ENCODE results near the gene COX6B2. TPM values are rescaled to one million over a fixed set of nuclear protein-coding genes. Genes with fewer than 3 reads are reported as not detected.

Gene COX6B2
- polyA plus RNA-seq, 4 donors, result 0.49 to 1.5 (median 0.83) TPM

DNA sequence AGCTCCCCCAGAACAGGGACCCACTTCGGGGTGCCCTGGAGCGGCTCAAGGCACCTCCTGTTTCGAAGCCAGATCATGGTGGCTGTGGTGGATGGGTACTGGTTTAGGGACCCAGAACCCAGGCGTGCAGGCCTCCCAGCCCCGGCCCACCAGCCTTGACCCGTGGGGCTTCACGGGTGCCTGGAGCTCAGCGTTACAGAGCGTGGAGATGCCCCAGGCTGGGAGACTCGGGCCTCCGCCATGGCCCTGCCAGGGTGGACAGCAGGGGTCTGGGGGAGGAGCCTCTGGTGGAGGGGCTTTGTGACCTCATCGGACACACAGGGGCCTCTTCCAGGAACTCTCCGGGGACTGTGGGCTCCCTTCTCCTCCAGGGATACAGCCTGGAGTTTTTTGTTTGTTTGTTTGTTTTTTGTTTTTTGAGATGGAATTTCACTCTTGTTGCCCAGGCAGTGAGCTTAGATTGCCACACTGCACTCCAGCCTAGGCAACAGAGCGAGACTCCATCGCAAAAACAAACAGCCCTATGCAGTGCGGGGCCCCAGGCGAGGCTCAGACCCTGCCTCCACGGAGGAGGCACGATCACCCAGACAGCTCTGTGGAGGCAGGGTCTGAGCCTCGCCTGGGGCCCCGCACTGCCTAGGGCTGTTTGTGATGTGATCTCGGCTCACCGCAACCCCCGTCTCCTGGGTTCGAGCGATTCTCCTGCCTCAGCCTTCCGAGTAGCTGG is 8.6 kb upstream of the COX6B2 start, which contains the start of gene GARIN5B:
Gene GARIN5B, minus strand, starts transcription at position 271 of the 727 bp plus-strand sequence. Its CDS starts 194 bp downstream, at position 77.
- no peak for DNase-seq (ENCODE audit: low read depth in 4 of 4, low spot score in 3 of 4)

GRCh38 chr19:55362174-55362989 is 7.9 kb upstream of the COX6B2 start:
- DNase-seq (ENCODE audit: low read depth in 4 of 4, low spot score in 3 of 4), result no peak

DNA sequence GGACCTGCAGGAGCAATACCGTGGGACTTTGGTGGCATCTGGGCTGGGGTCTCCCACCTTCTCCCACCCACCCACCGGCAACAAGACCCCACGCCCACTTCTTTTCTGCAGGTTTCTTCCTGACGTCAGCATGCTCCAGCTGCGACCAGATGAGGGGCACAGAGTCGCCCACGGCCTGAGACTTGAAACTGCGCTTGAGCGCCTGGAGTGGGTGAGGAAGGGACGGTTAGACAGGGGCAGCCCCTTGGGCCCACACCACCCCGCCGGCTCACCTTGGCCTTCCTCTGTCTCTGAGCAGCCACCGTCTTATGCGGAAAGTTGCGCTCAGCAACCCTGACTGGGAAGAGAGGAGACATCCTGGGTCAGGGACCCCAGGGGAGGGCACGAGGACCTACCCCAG is 6.4 kb upstream of the COX6B2 start:
- DNase-seq (ENCODE audit: low read depth in 4 of 4, low spot score in 3 of 4), result no peak

DNA sequence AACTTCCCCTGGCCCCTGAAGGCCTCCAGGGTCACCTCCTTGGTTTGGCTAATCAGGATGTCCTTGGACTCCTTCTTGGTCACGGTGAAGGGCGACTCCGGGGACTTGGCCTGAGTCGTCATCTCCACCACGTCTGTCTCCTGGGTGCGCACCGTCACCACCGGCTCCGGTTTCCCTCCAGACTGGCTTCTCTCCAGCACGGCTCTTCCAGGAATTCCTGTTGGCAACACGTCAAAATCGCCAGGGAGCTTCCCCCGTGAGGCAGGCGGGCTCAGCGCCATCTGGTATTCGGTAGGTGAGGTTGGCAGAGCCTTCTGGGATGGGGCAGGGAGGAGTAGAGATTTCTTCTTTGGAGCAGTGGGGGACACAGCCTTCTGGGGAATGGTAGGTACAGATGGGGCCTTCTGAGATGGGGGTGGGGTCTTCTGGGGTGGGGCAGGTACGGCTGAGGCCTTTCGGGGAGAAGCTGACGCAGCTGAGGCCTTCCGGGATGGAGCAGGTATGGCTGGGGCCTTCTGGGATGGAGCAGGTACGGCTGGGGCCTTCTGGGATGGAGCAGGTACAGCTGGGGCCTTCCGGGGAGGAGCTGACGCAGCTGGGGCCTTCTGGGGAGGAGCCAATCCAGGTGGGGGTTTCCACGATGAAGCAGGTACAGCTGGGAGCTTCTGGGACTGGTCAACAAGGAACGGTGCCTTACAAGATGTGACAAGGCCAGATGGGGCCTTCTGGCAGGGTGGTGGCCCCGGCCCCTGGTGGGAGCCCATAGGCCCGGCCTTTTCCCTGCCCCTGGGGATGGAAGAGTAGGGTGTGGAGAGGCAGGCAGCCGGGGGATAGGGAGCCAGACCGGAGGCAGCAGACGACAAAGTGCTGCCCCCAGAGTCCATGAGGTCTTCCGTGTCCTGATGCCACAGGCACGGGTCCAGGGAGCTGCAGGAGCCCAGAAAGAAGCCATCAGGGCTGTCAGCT is 4.7 kb upstream of the COX6B2 start:
- DNase-seq (ENCODE audit: low read depth in 4 of 4, low spot score in 3 of 4), result no peak

DNA sequence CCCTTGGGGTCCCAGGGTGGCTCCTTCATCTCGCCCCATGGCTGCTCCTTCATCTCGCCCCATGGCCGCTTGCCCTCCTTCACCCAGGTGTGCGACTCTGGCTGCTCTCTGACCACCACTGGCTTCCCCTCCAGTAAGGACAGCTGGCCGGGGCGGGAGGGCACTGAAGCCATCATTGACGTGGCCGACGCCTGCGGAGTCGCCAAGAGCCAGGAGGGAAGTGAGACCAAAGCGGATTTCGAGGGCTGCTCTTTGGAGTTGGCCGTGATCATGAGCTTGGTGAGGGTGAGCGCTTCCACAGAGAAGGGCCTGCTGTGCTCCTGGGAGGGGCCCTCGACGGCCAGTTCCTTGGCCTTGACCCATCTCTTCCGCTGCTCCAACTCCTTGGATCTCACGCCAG is 4.0 kb upstream of the COX6B2 start:
- no peak for DNase-seq (ENCODE audit: low read depth in 4 of 4, low spot score in 3 of 4)

- no peak for DNase-seq (ENCODE audit: low read depth in 4 of 4, low spot score in 3 of 4)
Measured at GRCh38 chr19:55355213-55355821, 798 bp upstream of the COX6B2 start.

- DNase-seq (ENCODE audit: low read depth in 4 of 4, low spot score in 3 of 4), result no peak
Measured at GRCh38 chr19:55353803-55354697, 469 bp downstream of the COX6B2 start.

DNA sequence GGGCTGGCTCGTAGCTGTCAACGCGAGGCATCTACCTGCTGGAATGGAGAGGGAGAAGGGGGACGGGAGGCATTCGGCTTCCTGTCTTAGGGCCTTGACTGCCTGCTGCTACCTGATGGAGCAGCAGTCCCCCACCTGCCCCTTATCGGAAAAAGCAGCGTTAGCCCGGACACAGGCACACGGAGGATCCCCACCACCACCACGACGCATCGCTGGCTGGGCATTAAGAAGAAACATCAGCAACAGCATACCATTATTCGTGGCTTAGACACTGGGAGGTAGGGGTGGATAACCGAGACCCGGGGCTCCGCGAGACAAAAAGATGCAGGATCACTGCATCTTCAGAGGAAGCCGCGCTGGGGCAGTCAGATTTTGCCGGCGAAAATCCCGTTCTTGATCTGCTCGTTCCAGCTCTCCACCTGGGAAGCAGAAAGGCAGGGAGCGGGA is 1.1 kb downstream of the COX6B2 start:
- DNase-seq (ENCODE audit: low read depth in 4 of 4, low spot score in 3 of 4), result no peak

DNA sequence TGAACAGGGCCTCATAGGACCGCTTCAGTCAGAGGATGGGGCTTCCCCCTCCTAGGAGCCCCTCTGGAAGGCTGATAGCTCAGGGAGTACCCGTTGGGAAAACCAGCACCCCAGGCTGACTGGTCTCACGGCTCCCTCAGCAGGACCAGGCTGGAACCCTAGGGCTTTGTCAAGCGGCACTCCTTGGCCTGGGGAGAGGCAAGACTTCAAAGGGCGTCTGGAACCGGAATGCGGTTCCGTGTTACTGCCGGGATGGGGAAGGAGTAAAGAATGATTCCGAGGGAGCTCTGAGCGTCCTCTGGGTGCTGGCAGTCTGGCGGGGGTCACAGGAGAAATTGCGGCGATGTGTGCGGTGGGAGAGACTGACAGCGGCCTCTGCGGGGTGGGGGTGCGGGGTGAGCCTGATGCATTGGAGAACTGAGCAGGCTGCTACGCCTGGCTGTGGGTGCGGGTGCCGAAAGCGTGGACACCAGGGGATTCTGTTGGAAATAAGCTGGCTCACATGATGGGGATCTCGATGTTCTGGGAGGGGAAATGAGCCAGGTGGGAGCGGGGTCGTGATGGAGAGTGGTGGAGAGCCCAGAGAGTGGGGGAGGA is 1.9 kb downstream of the COX6B2 start:
- DNase-seq (ENCODE audit: low read depth in 4 of 4, low spot score in 3 of 4), result no peak

DNA sequence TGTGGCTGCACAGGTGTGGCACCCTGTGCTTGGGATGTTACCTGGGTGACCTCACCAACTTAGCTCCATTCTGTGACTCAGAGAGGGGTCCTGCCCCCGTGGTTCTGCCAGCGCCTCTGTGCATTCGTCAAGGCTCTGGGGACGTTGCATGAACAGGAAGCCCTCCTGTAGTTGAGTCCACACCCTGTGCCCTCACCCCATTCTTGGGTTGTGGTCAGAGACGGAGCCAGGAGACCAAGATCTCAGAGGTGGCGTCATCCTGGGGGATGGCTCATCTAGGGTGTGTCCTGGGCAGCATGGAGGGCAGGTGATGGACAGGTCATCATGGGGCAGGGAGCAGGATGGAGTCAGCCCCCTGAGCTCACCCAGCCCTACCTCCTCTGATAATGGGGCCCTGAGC is 2.5 kb downstream of the COX6B2 start:
- DNase-seq (ENCODE audit: low read depth in 4 of 4, low spot score in 3 of 4), result no peak

DNA sequence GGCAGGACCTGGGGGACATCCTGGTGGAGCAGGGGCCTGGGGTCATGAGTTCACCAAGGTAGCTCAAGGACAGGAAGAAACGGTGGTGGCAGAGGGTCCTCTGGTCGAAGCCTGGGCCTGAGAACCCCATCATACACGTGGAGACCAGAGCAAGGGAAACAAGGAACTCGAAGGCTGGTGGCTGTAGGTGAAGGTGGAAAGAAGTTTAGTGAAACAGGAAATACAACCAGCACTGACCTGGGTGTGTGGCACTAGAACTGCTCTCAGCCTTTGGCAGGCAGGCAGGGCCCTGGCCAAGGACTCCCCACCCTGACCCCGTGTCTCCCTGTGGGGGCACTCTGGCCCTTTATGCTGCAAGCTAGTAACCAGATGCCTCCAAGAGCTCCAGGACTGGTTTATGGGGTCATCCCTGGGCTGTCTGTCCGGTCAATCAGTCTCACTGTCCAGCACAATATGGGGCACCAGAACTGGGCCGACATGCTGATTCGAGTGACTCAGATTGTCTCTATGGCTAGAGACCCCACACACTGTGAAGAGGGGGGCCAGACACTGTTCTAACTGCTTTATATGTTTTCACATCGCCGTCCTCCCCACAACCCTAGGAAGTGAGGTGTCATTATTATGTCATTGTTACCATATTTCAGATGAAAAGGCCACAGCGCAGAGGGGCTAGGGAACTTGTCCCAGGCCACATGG is 3.8 kb downstream of the COX6B2 start:
- DNase-seq (ENCODE audit: low read depth in 4 of 4, low spot score in 3 of 4), result no peak

DNA sequence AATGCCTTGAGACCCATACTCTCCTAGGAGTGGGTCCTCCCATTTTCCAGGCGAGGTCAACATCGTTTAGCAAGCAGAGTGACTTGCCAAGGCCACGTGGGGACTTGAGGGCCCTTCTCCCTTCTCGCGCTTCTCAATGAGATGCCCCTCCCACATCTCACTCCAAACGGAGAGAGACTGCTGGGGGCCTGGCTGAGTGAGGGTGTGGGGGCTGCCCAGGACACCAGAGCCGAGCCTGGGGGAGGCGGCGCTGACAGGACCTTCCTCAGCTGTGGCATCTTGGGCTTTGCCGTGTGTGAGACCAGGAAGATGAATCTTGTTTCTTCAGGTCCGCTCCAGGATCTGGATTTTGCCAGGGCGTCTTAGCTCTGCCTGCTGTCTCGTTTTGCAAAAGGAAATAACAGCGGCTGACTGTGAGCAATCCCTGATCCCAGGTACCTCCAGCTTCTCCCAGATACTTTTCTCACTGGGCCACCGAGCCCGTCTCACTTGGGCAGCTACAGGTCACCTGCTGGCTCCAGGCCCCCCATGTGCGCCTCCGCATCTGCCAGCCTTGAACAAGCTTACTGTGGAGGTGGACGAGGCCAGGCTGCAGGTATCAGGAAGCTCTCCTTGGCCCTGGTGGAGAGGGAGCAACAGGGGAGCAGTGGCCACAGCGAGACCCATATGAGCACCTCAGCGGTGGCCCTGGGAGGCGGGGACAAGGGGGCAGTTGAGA is 6.0 kb downstream of the COX6B2 start:
- DNase-seq (ENCODE audit: low read depth in 4 of 4, low spot score in 3 of 4), result no peak

GRCh38 chr19:55347442-55348009 is 7.0 kb downstream of the COX6B2 start:
- no peak for DNase-seq (ENCODE audit: low read depth in 4 of 4, low spot score in 3 of 4)

- no peak for DNase-seq (ENCODE audit: low read depth in 4 of 4, low spot score in 3 of 4)
Measured at GRCh38 chr19:55346725-55347441, 7.6 kb downstream of the COX6B2 start.

DNA sequence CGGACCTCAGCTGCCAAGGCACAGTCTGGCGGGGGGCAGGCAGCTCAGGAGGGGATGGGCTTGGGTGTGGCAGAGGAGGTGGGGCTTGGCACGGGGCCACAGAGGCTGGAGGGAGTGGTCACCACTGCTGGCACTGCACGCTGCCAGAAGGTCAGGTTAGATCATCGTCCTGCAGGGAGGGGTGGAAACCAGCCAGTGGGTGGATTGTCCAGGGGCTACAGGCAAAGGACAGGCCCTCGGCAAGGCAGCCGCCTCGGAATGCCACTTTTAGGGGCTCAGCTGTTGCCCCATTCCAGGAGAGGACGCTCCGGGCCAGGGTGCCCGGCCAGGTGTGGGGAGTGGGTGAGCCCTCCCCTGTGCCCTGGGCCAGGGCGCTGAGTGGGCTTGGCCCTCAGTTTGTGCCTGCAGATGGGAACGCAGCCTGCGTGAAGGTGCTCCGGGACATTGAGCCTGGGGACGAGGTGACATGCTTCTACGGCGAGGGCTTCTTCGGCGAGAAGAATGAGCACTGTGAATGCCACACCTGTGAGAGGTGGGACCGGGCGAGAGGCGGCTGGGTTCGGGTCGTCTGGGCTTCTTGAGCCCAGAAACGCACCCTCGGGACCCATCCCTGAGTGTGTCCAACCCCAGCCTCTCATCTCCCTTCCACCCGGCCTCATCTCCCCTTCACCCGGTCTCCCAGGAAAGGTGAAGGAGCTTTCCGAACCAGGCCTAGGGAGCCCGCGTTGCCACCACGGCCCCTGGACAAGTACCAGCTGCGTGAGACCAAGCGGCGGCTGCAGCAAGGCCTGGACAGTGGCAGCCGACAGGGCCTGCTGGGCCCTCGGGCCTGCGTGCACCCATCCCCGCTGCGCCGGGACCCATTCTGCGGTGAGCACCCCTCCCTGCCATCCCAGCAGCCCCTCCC is 8.4 kb downstream of the COX6B2 start:
- DNase-seq (ENCODE audit: low read depth in 4 of 4, low spot score in 3 of 4), result no peak

Measured in left renal pelvis (tissue), 4 donors.